GM21576 (cell line): ENCODE data around the gene GJB2.

Experiments used
- ATAC-seq: cut with Tn5 transposase; IDR thresholded peaks from one replicate; pipeline ENCODE4 v1.9.1; 2021; ENCODE audit warnings: mild to moderate bottlenecking, moderate library complexity; ENCODE audit not compliant: unreplicated experiment

Gene GJB2

GRCh38 chr13:20142927-20143480 is 49.7 kb downstream of the GJB2 start:
- no peak for ATAC-seq

GRCh38 chr13:20142023-20142926 is 50.5 kb downstream of the GJB2 start:
- ATAC-seq, result no peak

- ATAC-seq, result no peak
Measured at GRCh38 chr13:20141238-20142022, 51.3 kb downstream of the GJB2 start.

- no peak for ATAC-seq
Measured at GRCh38 chr13:20140487-20140886, 52.3 kb downstream of the GJB2 start.

- no peak for ATAC-seq
Measured at GRCh38 chr13:20137875-20138274, 54.9 kb downstream of the GJB2 start.
